Tibial nerve (tissue), 4 donors: ENCODE data around the gene ADAMTS2.

Experiments used
- CTCF ChIP-seq, 5 experiments: fragments of 200-600 bp in 3 of 5; fragments of 450-650 bp in 2 of 5; sonication (generic) in 3 of 5; IDR thresholded peaks; one replicate each; pipeline ENCODE4 v1.5.1; 2016 to 2019; ENCODE audit warnings: antibody characterized with exemption in 5 of 5, mild to moderate bottlenecking in 3 of 5, moderate library complexity in 2 of 5
- EP300 ChIP-seq, 2 donors: sonication (generic); formaldehyde crosslinking; IDR thresholded peaks; one replicate each; pipeline ENCODE4 v1.6.1; 2017; ENCODE audit warnings: antibody characterized with exemption in 2 of 2, mild to moderate bottlenecking in 1 of 2
- POLR2A ChIP-seq, 2 donors: fragments of 450-650 bp; IDR thresholded peaks; one replicate each; pipeline ENCODE4 v1.6.1; 2017; ENCODE audit warnings: antibody characterized with exemption in 2 of 2, mild to moderate bottlenecking in 2 of 2, moderate library complexity in 2 of 2

DNA sequence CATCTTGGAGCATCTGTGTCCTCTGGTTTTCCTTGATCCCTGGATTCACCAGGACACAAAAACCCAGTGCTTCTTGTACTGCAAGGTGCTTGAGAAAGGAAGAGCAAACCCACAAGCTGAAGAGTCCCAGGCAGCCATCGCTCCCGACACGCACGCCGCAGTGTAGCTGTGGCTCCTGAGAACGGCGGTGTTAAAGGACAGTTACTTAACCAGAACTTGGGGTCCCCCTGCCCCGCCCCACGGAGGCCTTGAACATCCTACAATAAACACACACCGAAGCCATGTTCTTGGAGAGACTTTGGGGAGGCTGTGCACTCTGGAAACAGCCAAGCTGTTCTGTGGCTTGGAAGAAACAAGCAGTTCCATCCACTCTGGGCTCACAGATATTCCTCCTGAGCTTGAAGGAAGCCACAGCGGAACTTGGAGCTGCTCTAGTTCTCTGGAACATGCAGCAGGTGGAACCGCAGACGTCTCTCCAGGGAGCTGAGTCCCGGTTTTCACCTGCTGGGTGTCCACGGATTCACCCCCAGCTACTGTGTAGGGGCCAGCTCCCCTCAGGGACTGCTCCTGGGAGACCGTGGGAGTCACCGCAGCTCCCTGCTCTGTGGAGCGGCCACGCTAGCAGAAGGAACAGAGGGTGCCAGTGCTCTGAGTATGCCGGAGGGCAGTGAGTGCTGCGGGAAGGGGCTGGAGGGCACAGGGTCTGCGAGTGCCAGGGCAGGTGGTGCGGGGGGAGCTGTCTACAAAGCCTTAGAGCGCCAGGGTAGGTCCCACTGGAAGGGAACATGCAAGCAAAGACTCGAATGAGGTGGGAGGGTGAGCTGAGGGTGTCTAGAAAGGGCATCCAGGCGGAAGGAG lies 107.3 kb downstream of the ADAMTS2 start:
- no peak for TF ChIP-seq CTCF (IDR thresholded peaks at IDR 0.05)
- TF ChIP-seq POLR2A (IDR thresholded peaks at IDR 0.05) = no peak
- no peak for TF ChIP-seq EP300 (IDR thresholded peaks at IDR 0.05)
